ENCODE results near the gene LARP7. TPM values are rescaled to one million over a fixed set of nuclear protein-coding genes. Genes with fewer than 3 reads are reported as not detected.
"Not testable (repeated sequence)": the region's sequence is repeated elsewhere in the genome, so short reads cannot be mapped to it uniquely, and the experiment has no call there.

Gene LARP7
- total RNA-seq, 5 donors from 2014 or later (not counting 1 experiment from before 2014, with no cell fraction given), result 30.6 to 50.1 (median 37.4) TPM

DNA sequence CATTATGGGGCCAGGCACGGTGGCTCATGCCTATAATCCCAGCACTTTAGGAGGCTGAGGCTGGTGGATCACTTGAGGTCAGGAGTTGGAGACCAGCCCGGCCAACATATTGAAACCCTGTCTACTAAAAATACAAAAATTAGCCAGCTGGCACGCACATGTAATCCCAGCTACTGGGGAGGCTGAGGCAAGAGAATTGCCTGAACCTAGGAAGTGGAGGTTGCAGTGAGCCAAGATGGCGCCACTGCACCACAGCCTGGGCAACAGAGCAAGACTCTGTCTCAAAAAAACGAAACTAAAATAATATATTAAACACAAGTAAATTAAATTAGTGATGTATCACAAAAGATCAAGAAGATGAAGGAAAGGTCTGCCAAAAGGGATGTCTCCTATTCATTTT lies 19.2 kb downstream of the LARP7 start:
- WGBS (ENCODE audit: insufficient coverage), result no CpG with 5 or more reads among the region's 5 CpGs
- POLR2A ChIA-PET, result not testable (repeated sequence)
- peaks cover 39% of the 10 kb centered on the region for H3K36me3 Mint-ChIP-seq

DNA sequence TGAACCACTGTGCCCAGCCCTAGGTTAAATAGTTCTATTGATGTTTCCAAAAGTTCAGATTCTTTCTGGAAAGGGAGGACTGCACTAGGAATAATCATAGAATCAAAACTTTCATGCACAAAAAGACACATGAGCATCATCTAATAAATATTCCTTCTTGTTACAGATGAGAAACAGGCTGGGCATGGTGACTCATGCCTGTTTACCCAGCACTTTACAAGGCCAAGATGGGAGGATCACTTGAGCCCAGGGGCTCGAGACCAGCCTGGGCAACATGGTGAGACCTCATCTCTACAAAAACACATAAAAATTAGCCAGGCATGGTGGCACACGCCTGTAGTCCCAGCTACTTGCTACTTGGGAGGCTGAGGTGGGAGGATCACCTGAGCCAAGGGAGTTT lies 27.7 kb downstream of the LARP7 start:
- Histone ChIP-seq H3K27me3 (replicated peaks in 1 of 2; ENCODE audit: control insufficient read depth in 2 of 2, extremely low read depth in 1 of 2, insufficient read depth in 2 of 2, low read length in 1 of 2) (no peaks in the 10 kb centered on the region), H3K36me3 (ENCODE audit: control insufficient read depth in 2 of 2, extremely low read depth in 1 of 2, insufficient read depth in 1 of 2, low read length in 1 of 2) (no peaks in the 10 kb centered on the region), H3K4me3 (ENCODE audit: control insufficient read depth in 1 of 2, extremely low read depth in 1 of 2, low read length in 1 of 2) (no peak overlapping the region), H3K9me3 (no peaks in the 10 kb centered on the region), H3K4me1 (ENCODE audit: control insufficient read depth in 1 of 2, extremely low read depth in 1 of 2, insufficient read depth in 2 of 2, low read length in 2 of 2) (no peaks in the 10 kb centered on the region), H3K27ac (ENCODE audit: low read length) (no peak overlapping the region)
- H3K27me3 Mint-ChIP-seq, result no peaks in the 10 kb centered on the region
- ChIA-PET CTCF (no interaction called here), POLR2A (no interaction called here)
- ATAC-seq (replicated peaks in 1 of 4) (no peak), DNase-seq (no peak)
- peaks cover 7% of the 10 kb centered on the region for H3K36me3 Mint-ChIP-seq
- H3K4me1 Mint-ChIP-seq, result no peaks in the 10 kb centered on the region
- no peaks in the 10 kb centered on the region for H3K9me3 Mint-ChIP-seq
- H3K4me3 Mint-ChIP-seq, result no peak overlapping the region
- H3K27ac Mint-ChIP-seq, result no peak overlapping the region
- WGBS (ENCODE audit: insufficient coverage), result no CpG with 5 or more reads among the region's 2 CpGs

More for the DNA sequence above, 19.2 kb downstream of the LARP7 start:
- not testable (repeated sequence) for H3K27me3 ChIP-seq (replicated peaks in 1 of 2; ENCODE audit: control insufficient read depth in 2 of 2, extremely low read depth in 1 of 2, insufficient read depth in 2 of 2, low read length in 1 of 2); H3K27me3 Mint-ChIP-seq; H3K4me1 Mint-ChIP-seq; H3K4me3 Mint-ChIP-seq; H3K4me3 ChIP-seq (ENCODE audit: control insufficient read depth in 1 of 2, extremely low read depth in 1 of 2, low read length in 1 of 2); H3K27ac ChIP-seq (ENCODE audit: low read length); H3K9me3 Mint-ChIP-seq; H3K9me3 ChIP-seq; H3K4me1 ChIP-seq (ENCODE audit: control insufficient read depth in 1 of 2, extremely low read depth in 1 of 2, insufficient read depth in 2 of 2, low read length in 2 of 2); H3K27ac Mint-ChIP-seq; ATAC-seq (replicated peaks in 1 of 4); DNase-seq
- peaks cover 3 to 50% of the 10 kb centered on the region in 2 donors for H3K36me3 ChIP-seq (ENCODE audit: control insufficient read depth in 2 of 2, extremely low read depth in 1 of 2, insufficient read depth in 1 of 2, low read length in 1 of 2)
- CTCF ChIA-PET, result interaction anchor here in 1 of 2 donors (1.3 kb wide), 1 partner anchor 110 kb away, joined by 3 read pairs; no protein-coding TSS in a partner anchor

DNA sequence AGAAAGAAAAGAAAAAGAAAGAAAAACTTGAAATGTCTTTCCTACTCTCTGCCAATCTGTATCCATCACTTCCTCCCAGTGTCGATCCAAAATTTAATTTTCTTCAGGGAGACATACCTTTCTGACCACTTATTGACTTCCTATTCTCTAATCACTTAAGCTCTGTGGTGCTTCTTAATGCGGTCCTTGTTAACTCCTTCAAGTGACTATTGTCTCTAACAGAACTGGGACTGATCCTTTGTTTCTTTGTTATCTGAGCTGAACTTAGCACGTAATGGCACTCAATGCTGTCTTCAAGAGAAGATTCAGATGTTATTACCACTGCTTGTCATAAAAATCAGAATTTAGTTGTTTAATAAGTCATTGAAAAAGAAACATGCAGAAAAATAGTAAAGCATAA lies 31.2 kb downstream of the LARP7 start:
- no peak overlapping the region for H3K4me3 Mint-ChIP-seq
- Histone ChIP-seq H3K27ac (ENCODE audit: low read length) (no peak overlapping the region), H3K36me3 (ENCODE audit: control insufficient read depth in 2 of 2, extremely low read depth in 1 of 2, insufficient read depth in 1 of 2, low read length in 1 of 2) (no peaks in the 10 kb centered on the region), H3K27me3 (replicated peaks in 1 of 2; ENCODE audit: control insufficient read depth in 2 of 2, extremely low read depth in 1 of 2, insufficient read depth in 2 of 2, low read length in 1 of 2) (no peaks in the 10 kb centered on the region), H3K9me3 (no peaks in the 10 kb centered on the region), H3K4me1 (ENCODE audit: control insufficient read depth in 1 of 2, extremely low read depth in 1 of 2, insufficient read depth in 2 of 2, low read length in 2 of 2) (no peaks in the 10 kb centered on the region), H3K4me3 (ENCODE audit: control insufficient read depth in 1 of 2, extremely low read depth in 1 of 2, low read length in 1 of 2) (no peak overlapping the region)
- ATAC-seq (replicated peaks in 1 of 4) (no peak), DNase-seq (no peak)
- ChIA-PET CTCF (no interaction called here), POLR2A (no interaction called here)
- WGBS (ENCODE audit: insufficient coverage), result 100% methylated on average over 2 of the region's 3 CpGs
- peaks cover 6% of the 10 kb centered on the region for H3K36me3 Mint-ChIP-seq
- H3K9me3 Mint-ChIP-seq, result no peaks in the 10 kb centered on the region
- H3K4me1 Mint-ChIP-seq, result no peaks in the 10 kb centered on the region
- no peak overlapping the region for H3K27ac Mint-ChIP-seq
- no peaks in the 10 kb centered on the region for H3K27me3 Mint-ChIP-seq

DNA sequence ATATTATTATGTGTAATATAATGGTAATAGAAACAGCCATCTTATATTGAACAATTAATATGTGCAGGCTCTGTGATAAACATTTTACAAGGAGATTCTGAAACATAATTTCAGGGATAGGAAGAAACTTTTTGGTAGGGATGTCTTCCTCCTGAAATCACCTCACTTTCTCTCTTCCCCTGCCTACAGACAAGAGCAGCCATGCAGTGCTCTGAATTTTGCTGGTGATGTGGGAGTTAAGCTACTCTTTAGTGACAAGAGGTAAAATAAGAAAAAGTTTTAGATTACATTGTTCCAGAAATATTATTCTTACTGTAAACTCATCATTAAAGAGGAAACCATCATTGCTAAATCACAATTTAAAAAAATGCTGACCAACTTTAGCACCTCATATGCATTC lies 36.1 kb downstream of the LARP7 start:
- Mint-ChIP-seq H3K4me3 (no peak overlapping the region), H3K36me3 (peaks cover 3% of the 10 kb centered on the region), H3K27ac (no peak overlapping the region), H3K27me3 (no peaks in the 10 kb centered on the region), H3K9me3 (no peaks in the 10 kb centered on the region), H3K4me1 (no peaks in the 10 kb centered on the region)
- POLR2A ChIA-PET, result no interaction called here
- no peaks in the 10 kb centered on the region for H3K4me1 ChIP-seq (ENCODE audit: control insufficient read depth in 1 of 2, extremely low read depth in 1 of 2, insufficient read depth in 2 of 2, low read length in 2 of 2)
- CTCF ChIA-PET, result no interaction called here
- no peak overlapping the region for H3K27ac ChIP-seq (ENCODE audit: low read length)
- no peaks in the 10 kb centered on the region for H3K9me3 ChIP-seq
- H3K27me3 ChIP-seq (replicated peaks in 1 of 2; ENCODE audit: control insufficient read depth in 2 of 2, extremely low read depth in 1 of 2, insufficient read depth in 2 of 2, low read length in 1 of 2), result no peaks in the 10 kb centered on the region
- no peak for DNase-seq
- no peak for ATAC-seq (replicated peaks in 1 of 4)
- no peaks in the 10 kb centered on the region for H3K36me3 ChIP-seq (ENCODE audit: control insufficient read depth in 2 of 2, extremely low read depth in 1 of 2, insufficient read depth in 1 of 2, low read length in 1 of 2)
- H3K4me3 ChIP-seq (ENCODE audit: control insufficient read depth in 1 of 2, extremely low read depth in 1 of 2, low read length in 1 of 2), result no peak overlapping the region

DNA sequence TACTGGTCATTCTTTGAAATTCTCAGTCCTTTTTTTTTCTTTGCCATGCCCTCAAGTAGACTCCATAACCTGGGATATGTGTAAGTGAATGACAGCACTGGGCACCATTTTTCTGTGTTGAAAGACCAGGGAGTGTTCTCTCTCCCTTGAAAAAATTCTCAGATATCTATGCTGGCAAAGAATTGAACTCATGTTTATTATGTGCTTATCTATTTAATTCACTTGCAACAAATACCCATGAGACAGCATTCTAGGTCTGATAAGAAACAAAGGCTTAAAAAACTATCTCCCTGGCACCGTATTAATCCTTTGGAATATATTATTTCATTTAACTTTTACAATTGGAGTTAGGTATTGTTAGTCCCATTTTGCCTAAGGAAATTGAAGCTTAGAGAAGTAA lies 36.7 kb downstream of the LARP7 start:
- POLR2A ChIA-PET, result no interaction called here
- Histone ChIP-seq H3K4me1 (ENCODE audit: control insufficient read depth in 1 of 2, extremely low read depth in 1 of 2, insufficient read depth in 2 of 2, low read length in 2 of 2) (no peaks in the 10 kb centered on the region), H3K27me3 (replicated peaks in 1 of 2; ENCODE audit: control insufficient read depth in 2 of 2, extremely low read depth in 1 of 2, insufficient read depth in 2 of 2, low read length in 1 of 2) (no peaks in the 10 kb centered on the region), H3K9me3 (no peaks in the 10 kb centered on the region), H3K27ac (ENCODE audit: low read length) (no peak overlapping the region), H3K36me3 (ENCODE audit: control insufficient read depth in 2 of 2, extremely low read depth in 1 of 2, insufficient read depth in 1 of 2, low read length in 1 of 2) (no peaks in the 10 kb centered on the region), H3K4me3 (ENCODE audit: control insufficient read depth in 1 of 2, extremely low read depth in 1 of 2, low read length in 1 of 2) (no peak overlapping the region)
- Mint-ChIP-seq H3K4me1 (no peaks in the 10 kb centered on the region), H3K9me3 (no peaks in the 10 kb centered on the region), H3K27ac (no peak overlapping the region), H3K4me3 (no peak overlapping the region), H3K36me3 (peaks cover 3% of the 10 kb centered on the region), H3K27me3 (no peaks in the 10 kb centered on the region)
- no peak for ATAC-seq (replicated peaks in 1 of 4)
- no peak for DNase-seq
- no CpG with 5 or more reads among the region's 1 CpG for WGBS (ENCODE audit: insufficient coverage)
- CTCF ChIA-PET, result no interaction called here

DNA sequence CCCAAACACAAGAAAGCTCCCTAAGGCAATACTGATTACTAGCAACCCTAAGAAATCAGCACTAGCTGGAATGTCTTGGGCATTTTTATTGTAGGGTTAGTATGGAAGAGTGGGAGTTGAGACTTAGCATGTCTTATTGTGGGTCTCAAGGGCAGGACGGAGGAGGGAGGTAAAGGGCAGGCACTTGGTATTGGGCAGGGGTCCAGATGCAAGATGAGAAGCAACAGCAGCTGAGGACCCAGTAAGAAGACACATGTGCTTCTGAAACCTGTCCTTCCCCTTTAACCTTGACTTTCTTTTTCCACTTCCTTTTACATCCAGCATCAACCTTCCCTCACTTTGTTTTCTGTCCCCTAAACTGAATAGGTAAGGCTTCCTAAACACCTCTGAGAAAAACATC lies 37.4 kb downstream of the LARP7 start:
- no peak overlapping the region for H3K4me3 Mint-ChIP-seq
- 88% methylated on average over 1 of the region's 1 CpG for WGBS (ENCODE audit: insufficient coverage)

DNA sequence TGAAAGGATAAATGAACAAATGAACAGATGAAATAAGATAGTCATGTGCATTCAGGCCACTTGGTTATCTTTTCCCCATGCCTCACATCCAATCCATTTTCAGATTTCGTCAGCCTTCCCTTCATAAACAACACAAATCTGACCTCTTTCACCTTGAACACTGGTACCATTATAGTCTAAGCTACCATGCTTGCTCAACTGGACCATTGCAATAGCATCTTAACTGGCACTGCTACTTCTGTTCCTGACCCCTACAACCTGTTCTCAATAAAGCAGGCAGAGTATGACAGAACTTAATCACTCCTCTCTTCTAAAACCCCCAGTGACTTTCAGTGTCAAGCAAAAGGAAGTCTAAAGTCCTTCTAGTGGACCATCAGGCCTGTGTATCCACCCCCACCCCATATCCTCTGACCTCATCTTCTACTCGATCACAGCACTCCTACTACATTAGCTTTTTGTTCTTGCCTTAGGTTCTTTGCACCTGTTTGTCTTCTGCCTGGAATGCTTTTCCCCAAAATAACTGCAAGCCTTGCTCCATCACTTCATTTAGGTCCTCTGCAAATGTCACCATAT lies 40.7 kb downstream of the LARP7 start:
- no peaks in the 10 kb centered on the region for H3K4me1 ChIP-seq (ENCODE audit: control insufficient read depth in 1 of 2, extremely low read depth in 1 of 2, insufficient read depth in 2 of 2, low read length in 2 of 2)
- no peak for ATAC-seq (replicated peaks in 1 of 4)
- Mint-ChIP-seq H3K4me3 (no peak overlapping the region), H3K4me1 (no peaks in the 10 kb centered on the region), H3K27me3 (no peaks in the 10 kb centered on the region), H3K9me3 (no peaks in the 10 kb centered on the region), H3K36me3 (no peaks in the 10 kb centered on the region), H3K27ac (no peak overlapping the region)
- no peaks in the 10 kb centered on the region for H3K27me3 ChIP-seq (replicated peaks in 1 of 2; ENCODE audit: control insufficient read depth in 2 of 2, extremely low read depth in 1 of 2, insufficient read depth in 2 of 2, low read length in 1 of 2)
- POLR2A ChIA-PET, result no interaction called here
- CTCF ChIA-PET, result no interaction called here
- 79% methylated on average over 2 of the region's 2 CpGs for WGBS (ENCODE audit: insufficient coverage)
- H3K27ac ChIP-seq (ENCODE audit: low read length), result no peak overlapping the region
- H3K4me3 ChIP-seq (ENCODE audit: control insufficient read depth in 1 of 2, extremely low read depth in 1 of 2, low read length in 1 of 2), result no peak overlapping the region
- no peaks in the 10 kb centered on the region for H3K9me3 ChIP-seq
- H3K36me3 ChIP-seq (ENCODE audit: control insufficient read depth in 2 of 2, extremely low read depth in 1 of 2, insufficient read depth in 1 of 2, low read length in 1 of 2), result no peaks in the 10 kb centered on the region
- no peak for DNase-seq

More for the DNA sequence above, 37.4 kb downstream of the LARP7 start:
- ChIA-PET POLR2A (no interaction called here), CTCF (no interaction called here)
- ATAC-seq (replicated peaks in 1 of 4), result no peak
- no peaks in the 10 kb centered on the region for H3K36me3 ChIP-seq (ENCODE audit: control insufficient read depth in 2 of 2, extremely low read depth in 1 of 2, insufficient read depth in 1 of 2, low read length in 1 of 2)
- H3K36me3 Mint-ChIP-seq, result peaks cover 3% of the 10 kb centered on the region
- no peaks in the 10 kb centered on the region for H3K27me3 Mint-ChIP-seq
- no peaks in the 10 kb centered on the region for H3K4me1 ChIP-seq (ENCODE audit: control insufficient read depth in 1 of 2, extremely low read depth in 1 of 2, insufficient read depth in 2 of 2, low read length in 2 of 2)
- H3K4me3 ChIP-seq (ENCODE audit: control insufficient read depth in 1 of 2, extremely low read depth in 1 of 2, low read length in 1 of 2), result no peak overlapping the region
- H3K27ac ChIP-seq (ENCODE audit: low read length), result no peak overlapping the region
- no peaks in the 10 kb centered on the region for H3K9me3 Mint-ChIP-seq
- no peaks in the 10 kb centered on the region for H3K4me1 Mint-ChIP-seq
- H3K27me3 ChIP-seq (replicated peaks in 1 of 2; ENCODE audit: control insufficient read depth in 2 of 2, extremely low read depth in 1 of 2, insufficient read depth in 2 of 2, low read length in 1 of 2), result no peaks in the 10 kb centered on the region
- DNase-seq, result no peak
- H3K9me3 ChIP-seq, result no peaks in the 10 kb centered on the region
- H3K27ac Mint-ChIP-seq, result no peak overlapping the region
